ENCODE measurements around the gene DLG2.

DNA sequence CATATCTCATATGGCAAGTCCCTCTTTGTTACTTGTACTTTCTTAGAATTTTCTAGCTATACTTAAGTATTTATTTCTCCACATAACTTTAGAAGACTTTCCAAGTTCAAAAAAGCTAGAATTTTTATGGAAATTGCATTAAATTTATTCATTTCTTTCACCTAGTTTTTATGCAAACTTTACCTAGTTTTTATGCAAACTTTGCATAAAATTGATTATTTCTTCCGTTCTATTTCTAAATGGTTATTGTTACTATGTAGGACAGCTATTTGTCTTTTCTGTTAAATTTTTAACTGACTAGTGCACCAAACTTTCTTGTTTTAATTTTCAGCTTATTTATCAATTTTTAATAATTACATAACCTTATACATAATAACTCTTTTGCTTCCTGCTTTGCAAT lies 41.0 kb upstream of the DLG2 start:
- TF ChIP-seq, protein P1, sequence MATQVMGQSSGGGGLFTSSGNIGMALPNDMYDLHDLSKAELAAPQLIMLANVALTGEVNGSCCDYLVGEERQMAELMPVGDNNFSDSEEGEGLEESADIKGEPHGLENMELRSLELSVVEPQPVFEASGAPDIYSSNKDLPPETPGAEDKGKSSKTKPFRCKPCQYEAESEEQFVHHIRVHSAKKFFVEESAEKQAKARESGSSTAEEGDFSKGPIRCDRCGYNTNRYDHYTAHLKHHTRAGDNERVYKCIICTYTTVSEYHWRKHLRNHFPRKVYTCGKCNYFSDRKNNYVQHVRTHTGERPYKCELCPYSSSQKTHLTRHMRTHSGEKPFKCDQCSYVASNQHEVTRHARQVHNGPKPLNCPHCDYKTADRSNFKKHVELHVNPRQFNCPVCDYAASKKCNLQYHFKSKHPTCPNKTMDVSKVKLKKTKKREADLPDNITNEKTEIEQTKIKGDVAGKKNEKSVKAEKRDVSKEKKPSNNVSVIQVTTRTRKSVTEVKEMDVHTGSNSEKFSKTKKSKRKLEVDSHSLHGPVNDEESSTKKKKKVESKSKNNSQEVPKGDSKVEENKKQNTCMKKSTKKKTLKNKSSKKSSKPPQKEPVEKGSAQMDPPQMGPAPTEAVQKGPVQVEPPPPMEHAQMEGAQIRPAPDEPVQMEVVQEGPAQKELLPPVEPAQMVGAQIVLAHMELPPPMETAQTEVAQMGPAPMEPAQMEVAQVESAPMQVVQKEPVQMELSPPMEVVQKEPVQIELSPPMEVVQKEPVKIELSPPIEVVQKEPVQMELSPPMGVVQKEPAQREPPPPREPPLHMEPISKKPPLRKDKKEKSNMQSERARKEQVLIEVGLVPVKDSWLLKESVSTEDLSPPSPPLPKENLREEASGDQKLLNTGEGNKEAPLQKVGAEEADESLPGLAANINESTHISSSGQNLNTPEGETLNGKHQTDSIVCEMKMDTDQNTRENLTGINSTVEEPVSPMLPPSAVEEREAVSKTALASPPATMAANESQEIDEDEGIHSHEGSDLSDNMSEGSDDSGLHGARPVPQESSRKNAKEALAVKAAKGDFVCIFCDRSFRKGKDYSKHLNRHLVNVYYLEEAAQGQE (IDR thresholded peaks at IDR 0.05; ENCODE audit: insufficient read depth in 1 of 2, low read depth in 2 of 2, low read length in 2 of 2): no peak
- no peak for TF ChIP-seq SIN3A (IDR thresholded peaks at IDR 0.05; ENCODE audit: borderline replicate concordance, insufficient read depth, low read length)
